H9 (cell line): ENCODE data around the gene UBXN11. TPM values are rescaled to one million over a fixed set of nuclear protein-coding genes. Genes with fewer than 3 reads are reported as not detected.
"Not testable (repeated sequence)": the region's sequence is repeated elsewhere in the genome, so short reads cannot be mapped to it uniquely, and the experiment has no call there.

Source experiments
- DNase-seq: peaks from one replicate; pipeline ENCODE4 v3.0.0-alpha.2; 2017
- H2AFZ ChIP-seq: one replicate; pipeline ENCODE4 v1.6.1; 2013; ENCODE audit warnings: mild to moderate bottlenecking, low read length, control low read depth, moderate library complexity
- H2AK5ac ChIP-seq: 2 replicates; pipeline ENCODE4 v1.6.1; 2013; ENCODE audit warnings: low read length, control low read depth, mixed read lengths; ENCODE audit not compliant: insufficient read length
- H2BK120ac ChIP-seq: one replicate; pipeline ENCODE4 v1.6.1; 2013; ENCODE audit warnings: low read depth, mild to moderate bottlenecking, low read length, control low read depth, inconsistent platforms; ENCODE audit not compliant: poor library complexity, severe bottlenecking
- H2BK12ac ChIP-seq: 2 replicates; pipeline ENCODE4 v1.6.1; 2013; ENCODE audit warnings: low read length, control low read depth, mixed read lengths, low read depth; ENCODE audit not compliant: insufficient read length
- H2BK15ac ChIP-seq: 2 replicates; pipeline ENCODE4 v1.6.1; 2013; ENCODE audit warnings: low read depth, low read length, control low read depth
- H2BK20ac ChIP-seq: one replicate; pipeline ENCODE4 v1.6.1; 2013; ENCODE audit warnings: low read depth, mild to moderate bottlenecking, low read length, control low read depth, inconsistent platforms; ENCODE audit not compliant: poor library complexity, severe bottlenecking
- H2BK5ac ChIP-seq: 2 replicates; pipeline ENCODE4 v1.6.1; 2013; ENCODE audit warnings: low read length, control low read depth, mixed read lengths; ENCODE audit not compliant: insufficient read length
- H3K14ac ChIP-seq: 2 replicates; pipeline ENCODE4 v1.6.1; 2013; ENCODE audit warnings: low read length, control low read depth; ENCODE audit not compliant: insufficient read depth
- H3K18ac ChIP-seq: 2 replicates; pipeline ENCODE4 v1.6.1; 2013; ENCODE audit warnings: low read depth, mild to moderate bottlenecking, mixed read lengths, low read length, control low read depth; ENCODE audit not compliant: insufficient read length
- H3K23ac ChIP-seq: 2 replicates; pipeline ENCODE4 v1.6.1; 2013; ENCODE audit warnings: low read length, control low read depth, mixed read lengths, low read depth; ENCODE audit not compliant: insufficient read length
- H3K23me2 ChIP-seq: 2 replicates; pipeline ENCODE4 v1.6.1; 2013; ENCODE audit warnings: low read depth, mild to moderate bottlenecking, mixed read lengths, low read length, control low read depth; ENCODE audit not compliant: insufficient read length, poor library complexity, severe bottlenecking
- H3K27ac ChIP-seq: 2 replicates; pipeline ENCODE4 v1.5.1; 2013; ENCODE audit warnings: low read length, control low read depth, mixed read lengths, low read depth; ENCODE audit not compliant: insufficient read length
- H3K27me3 ChIP-seq: 2 replicates; pipeline ENCODE4 v1.6.1; 2013; ENCODE audit warnings: low read length, control low read depth, inconsistent platforms; ENCODE audit not compliant: insufficient read depth
- H3K4ac ChIP-seq: 2 replicates; pipeline ENCODE4 v1.6.1; 2013; ENCODE audit warnings: low read depth, mild to moderate bottlenecking, control low read depth, inconsistent platforms, low read length, moderate library complexity
- H3K4me1 ChIP-seq: 2 replicates; pipeline ENCODE4 v1.6.1; 2013; ENCODE audit warnings: low read length, control low read depth, inconsistent platforms; ENCODE audit not compliant: insufficient read depth
- H3K4me2 ChIP-seq: 2 replicates; pipeline ENCODE4 v1.6.1; 2013; ENCODE audit warnings: low read length, control low read depth, mixed read lengths; ENCODE audit not compliant: insufficient read length, insufficient read depth
- H3K56ac ChIP-seq: 2 replicates; pipeline ENCODE4 v1.6.1; 2013; ENCODE audit warnings: low read depth, mild to moderate bottlenecking, mixed read lengths, low read length, control low read depth; ENCODE audit not compliant: insufficient read length
- H3K79me1 ChIP-seq: 2 replicates; pipeline ENCODE4 v1.6.1; 2013; ENCODE audit warnings: low read depth, mild to moderate bottlenecking, moderate library complexity, low read length, control low read depth, inconsistent platforms; ENCODE audit not compliant: insufficient read depth, poor library complexity, severe bottlenecking
- H3K79me2 ChIP-seq: 2 replicates; pipeline ENCODE4 v1.6.1; 2013; ENCODE audit warnings: low read length, control low read depth, inconsistent platforms; ENCODE audit not compliant: insufficient read depth
- H3K9ac ChIP-seq: 2 replicates; pipeline ENCODE4 v1.6.1; 2013; ENCODE audit warnings: low read length, control low read depth, mixed read lengths; ENCODE audit not compliant: insufficient read length; ENCODE audit errors: extremely low read depth
- H3K9me3 ChIP-seq: one replicate; pipeline ENCODE4 v1.6.1; 2013; ENCODE audit warnings: low read depth, low read length, inconsistent platforms; ENCODE audit not compliant: control insufficient read depth
- H3T11ph ChIP-seq: one replicate; pipeline ENCODE4 v1.6.1; 2013; ENCODE audit warnings: mild to moderate bottlenecking, low read length, control low read depth, inconsistent platforms
- H4K20me1 ChIP-seq: one replicate; pipeline ENCODE4 v1.6.1; 2013; ENCODE audit not compliant: control insufficient read depth, insufficient read length, insufficient read depth
- H4K5ac ChIP-seq: 2 replicates; pipeline ENCODE4 v1.6.1; 2013; ENCODE audit warnings: low read depth, mild to moderate bottlenecking, mixed read lengths, low read length, control low read depth; ENCODE audit not compliant: insufficient read length
- H4K8ac ChIP-seq: replicated peaks from 2 replicates; pipeline ENCODE4 v1.6.1; 2013; ENCODE audit warnings: low read length, control low read depth, mixed read lengths, low read depth; ENCODE audit not compliant: insufficient read length
- H4K91ac ChIP-seq: 2 replicates; pipeline ENCODE4 v1.6.1; 2013; ENCODE audit warnings: low read depth, mild to moderate bottlenecking, moderate library complexity, mixed read lengths, low read length, control low read depth; ENCODE audit not compliant: insufficient read length
- H3K27ac Mint-ChIP-seq, 3 experiments: 2 replicates in 2 of 3; 3 replicates in 1 of 3; pipeline ENCODE4 v1.8.0; 2020 to 2021; ENCODE audit warnings: mixed read lengths in 3 of 3, mild to moderate bottlenecking in 1 of 3, moderate library complexity in 1 of 3
- H3K27me3 Mint-ChIP-seq: 2 replicates; pipeline ENCODE4 v1.8.0; 2021; ENCODE audit warnings: low read depth, mild to moderate bottlenecking, moderate library complexity, mixed read lengths
- H3K36me3 Mint-ChIP-seq, 3 experiments: 2 replicates in 2 of 3; 3 replicates in 1 of 3; pipeline ENCODE4 v1.8.0; 2020 to 2021; ENCODE audit warnings: low read depth in 3 of 3, mixed read lengths in 3 of 3; ENCODE audit not compliant: insufficient read depth in 1 of 3
- H3K4me1 Mint-ChIP-seq, 2 experiments: 2 replicates each; pipeline ENCODE4 v1.8.0; 2020; ENCODE audit warnings: mixed read lengths in 2 of 2
- H3K4me3 Mint-ChIP-seq, 2 experiments: 2 replicates in 1 of 2; 3 replicates in 1 of 2; pipeline ENCODE4 v1.8.0; 2020 to 2021; ENCODE audit warnings: mild to moderate bottlenecking in 2 of 2, mixed read lengths in 2 of 2, moderate library complexity in 1 of 2
- H3K9me3 Mint-ChIP-seq, 2 experiments: 2 replicates in 1 of 2; 3 replicates in 1 of 2; pipeline ENCODE4 v1.8.0; 2020; ENCODE audit warnings: mild to moderate bottlenecking in 2 of 2, mixed read lengths in 2 of 2, moderate library complexity in 1 of 2
- WGBS: extraction: QIAGEN DNeasy Blood & Tissue Kit; methylation state at CpG from one replicate; pipeline ENCODE4 v1.1.7; 2013; ENCODE audit warnings: missing lambda C conversion rate, low lambda C conversion rate, mixed read lengths; ENCODE audit not compliant: insufficient read length; ENCODE audit errors: extremely low coverage; 5-methylcytosine and 5-hydroxymethylcytosine counted together
- total RNA-seq: library from RNA; stranded (reverse); gene quantifications from 2 replicates; pipeline ENCODE4 v1.2.1, GENCODE V29; 2021
- TF ChIP-seq, protein P1 (sequence below): fragments of 200-600 bp; sonication (generic); conservative IDR thresholded peaks from 3 replicates; pipeline ENCODE4 v1.8.0; 2021; ENCODE audit warnings: antibody characterized with exemption, mild to moderate bottlenecking

Gene UBXN11
- total RNA-seq, 1 experiment from 2014 or later: 13.7 TPM

- no peak for DNase-seq
- H3K27ac Mint-ChIP-seq: no peak overlapping the region; a peak in 1 of 7 replicates
Measured at GRCh38 chr1:26330276-26330675, 23.8 kb upstream of the UBXN11 start.

DNA sequence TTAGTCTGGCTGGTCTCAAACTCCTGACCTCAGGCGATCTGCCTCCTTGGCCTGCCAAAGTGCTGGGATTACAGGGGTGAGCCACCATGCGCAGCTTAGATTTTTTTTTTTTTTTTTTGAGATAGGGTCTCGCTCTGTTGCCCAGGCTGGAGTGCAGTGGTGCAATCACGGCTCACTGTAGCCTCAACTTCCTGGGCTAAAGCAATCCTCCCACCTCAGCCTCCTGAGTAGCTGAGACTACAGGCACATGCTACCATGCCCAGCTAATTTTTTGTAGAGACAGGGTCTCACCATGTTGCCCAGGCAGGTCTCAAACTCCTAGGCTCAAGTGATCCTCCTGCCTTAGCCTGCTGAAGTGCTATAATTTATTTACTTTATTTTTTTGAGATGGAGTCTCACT, 22.9 kb upstream of the UBXN11 start:
- H2BK5ac ChIP-seq, H4K91ac ChIP-seq, H3K4ac ChIP-seq, H3K4me1 Mint-ChIP-seq, H2AK5ac ChIP-seq, H3K27me3 Mint-ChIP-seq, H3K23ac ChIP-seq, H2BK20ac ChIP-seq, H3K23me2 ChIP-seq, H3K27ac Mint-ChIP-seq, H3K79me2 ChIP-seq, H3K4me1 ChIP-seq, H4K20me1 ChIP-seq, H3K9me3 ChIP-seq, H4K5ac ChIP-seq, H3K18ac ChIP-seq, H3T11ph ChIP-seq, H2AFZ ChIP-seq, H2BK15ac ChIP-seq, H2BK120ac ChIP-seq, H2BK12ac ChIP-seq, H4K8ac ChIP-seq, H3K4me3 Mint-ChIP-seq, H3K79me1 ChIP-seq, H3K9me3 Mint-ChIP-seq, H3K14ac ChIP-seq, H3K4me2 ChIP-seq, H3K9ac ChIP-seq, H3K56ac ChIP-seq, DNase-seq, H3K27ac ChIP-seq, H3K27me3 ChIP-seq: not testable (repeated sequence)
- peaks cover 6 to 31% (median 30%) of the 10 kb centered on the region in 3 experiments; a peak in 6 of 7 replicates for H3K36me3 Mint-ChIP-seq
- WGBS: no CpG with 5 or more reads among the region's 4 CpGs

More at GRCh38 chr1:26330276-26330675, 23.8 kb upstream of the UBXN11 start:
- Histone ChIP-seq H4K20me1 (no peaks in the 10 kb centered on the region), H2BK20ac (no peak overlapping the region), H4K5ac (no peak overlapping the region), H2BK120ac (no peak overlapping the region), H3K56ac (no peak overlapping the region), H3K18ac (no peak overlapping the region), H3K79me2 (no peaks in the 10 kb centered on the region), H2AFZ (no peak overlapping the region), H2BK5ac (no peak overlapping the region), H3K4me1 (no peaks in the 10 kb centered on the region; the same call in 1 of the 2 replicates), H2BK15ac (no peak overlapping the region), H3K14ac (no peak overlapping the region), H3K4ac (no peak overlapping the region), H3K23ac (no peak overlapping the region), H4K91ac (no peak overlapping the region), H3T11ph (no peak overlapping the region), H3K23me2 (no peaks in the 10 kb centered on the region), H2AK5ac (no peak overlapping the region), H3K79me1 (no peaks in the 10 kb centered on the region), H3K4me2 (no peak overlapping the region), H4K8ac (no peak overlapping the region), H3K9me3 (no peaks in the 10 kb centered on the region), H3K9ac (no peak overlapping the region), H2BK12ac (no peak overlapping the region), H3K27ac (no peak overlapping the region), H3K27me3 (no peaks in the 10 kb centered on the region)
- no peak overlapping the region for H3K4me3 Mint-ChIP-seq
- no peaks in the 10 kb centered on the region; the same call in 1 of the 2 replicates for H3K27me3 Mint-ChIP-seq
- H3K9me3 Mint-ChIP-seq: no peaks in the 10 kb centered on the region
- WGBS: no CpG with 5 or more reads among the region's 5 CpGs
- TF ChIP-seq, protein P1, sequence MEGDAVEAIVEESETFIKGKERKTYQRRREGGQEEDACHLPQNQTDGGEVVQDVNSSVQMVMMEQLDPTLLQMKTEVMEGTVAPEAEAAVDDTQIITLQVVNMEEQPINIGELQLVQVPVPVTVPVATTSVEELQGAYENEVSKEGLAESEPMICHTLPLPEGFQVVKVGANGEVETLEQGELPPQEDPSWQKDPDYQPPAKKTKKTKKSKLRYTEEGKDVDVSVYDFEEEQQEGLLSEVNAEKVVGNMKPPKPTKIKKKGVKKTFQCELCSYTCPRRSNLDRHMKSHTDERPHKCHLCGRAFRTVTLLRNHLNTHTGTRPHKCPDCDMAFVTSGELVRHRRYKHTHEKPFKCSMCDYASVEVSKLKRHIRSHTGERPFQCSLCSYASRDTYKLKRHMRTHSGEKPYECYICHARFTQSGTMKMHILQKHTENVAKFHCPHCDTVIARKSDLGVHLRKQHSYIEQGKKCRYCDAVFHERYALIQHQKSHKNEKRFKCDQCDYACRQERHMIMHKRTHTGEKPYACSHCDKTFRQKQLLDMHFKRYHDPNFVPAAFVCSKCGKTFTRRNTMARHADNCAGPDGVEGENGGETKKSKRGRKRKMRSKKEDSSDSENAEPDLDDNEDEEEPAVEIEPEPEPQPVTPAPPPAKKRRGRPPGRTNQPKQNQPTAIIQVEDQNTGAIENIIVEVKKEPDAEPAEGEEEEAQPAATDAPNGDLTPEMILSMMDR: no peak
- H3K36me3 Mint-ChIP-seq: peaks cover 4 to 22% (median 22%) of the 10 kb centered on the region in 3 experiments; a peak in 6 of 7 replicates
- H3K4me1 Mint-ChIP-seq: peaks cover 7 to 12% of the 10 kb centered on the region in 2 experiments
